NCI-H510A (cell line): ENCODE results near the gene TMEM240.
"Not testable (repeated sequence)": the region's sequence is repeated elsewhere in the genome, so short reads cannot be mapped to it uniquely, and the experiment has no call there.

Source experiments
- DNase-seq: peaks from one replicate; lab custom pipeline; 2025; lab: John Stamatoyannopoulos, UW

The TMEM240 gene

GRCh38 chr1:1540818-1541628, 599 bp upstream of the TMEM240 start:
- DNase-seq = no peak

DNA sequence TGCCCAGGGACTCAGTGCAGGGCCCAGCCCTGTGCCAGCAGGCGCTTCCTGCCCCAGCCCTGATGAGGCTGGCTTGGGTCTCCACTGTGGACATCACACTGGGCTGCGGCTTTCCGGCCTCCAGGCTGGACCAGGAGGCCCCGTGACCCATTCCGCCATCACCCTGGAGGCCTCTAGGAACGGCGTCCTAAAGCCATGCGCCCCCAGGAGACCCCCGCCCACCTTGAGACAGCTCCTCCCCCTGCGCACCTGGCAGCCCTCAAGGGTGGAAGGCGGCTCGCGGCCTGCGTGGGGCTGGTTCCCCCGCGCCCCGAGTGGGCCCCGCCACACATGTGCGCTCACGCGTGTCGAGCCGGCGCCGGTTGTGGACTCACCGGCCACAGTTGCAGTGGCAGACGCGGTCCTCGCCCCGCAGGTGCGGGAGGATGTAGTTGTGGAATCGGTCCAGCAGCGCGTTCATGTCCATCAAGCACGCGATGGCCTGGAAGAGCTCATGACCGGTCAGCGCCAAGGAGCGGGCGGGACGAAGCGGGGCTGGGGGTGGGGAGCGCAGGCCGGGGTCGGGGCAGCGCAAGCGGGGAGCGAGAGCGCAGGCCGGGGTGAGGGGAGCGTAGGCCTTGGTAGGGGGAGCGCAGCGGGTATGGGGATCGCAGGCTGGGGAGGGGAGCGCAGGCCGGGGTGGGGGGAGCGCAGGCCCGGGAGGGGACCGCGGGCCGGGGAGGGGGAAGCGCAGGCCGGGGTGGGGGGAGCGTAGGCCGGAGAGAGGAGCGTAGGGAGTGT, 924 bp downstream of the TMEM240 start:
- peak; percentile 64 for DNase-seq

DNA sequence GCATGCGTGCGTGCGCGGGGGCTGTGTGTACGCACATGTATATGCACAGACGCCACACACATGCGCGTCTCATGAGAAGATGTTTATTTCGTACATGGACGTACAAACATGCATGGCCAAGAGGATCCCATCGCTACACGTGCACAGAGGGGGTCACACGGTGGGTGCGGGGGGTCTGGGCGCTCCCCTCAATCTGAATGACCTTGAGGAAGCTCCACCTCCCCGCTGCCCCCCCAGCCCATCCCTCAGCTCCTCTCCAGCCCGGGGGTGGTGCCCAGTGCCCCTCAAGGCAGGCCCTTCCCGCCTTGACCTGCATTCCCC, 1.5 kb downstream of the TMEM240 start:
- DNase-seq = no peak

DNA sequence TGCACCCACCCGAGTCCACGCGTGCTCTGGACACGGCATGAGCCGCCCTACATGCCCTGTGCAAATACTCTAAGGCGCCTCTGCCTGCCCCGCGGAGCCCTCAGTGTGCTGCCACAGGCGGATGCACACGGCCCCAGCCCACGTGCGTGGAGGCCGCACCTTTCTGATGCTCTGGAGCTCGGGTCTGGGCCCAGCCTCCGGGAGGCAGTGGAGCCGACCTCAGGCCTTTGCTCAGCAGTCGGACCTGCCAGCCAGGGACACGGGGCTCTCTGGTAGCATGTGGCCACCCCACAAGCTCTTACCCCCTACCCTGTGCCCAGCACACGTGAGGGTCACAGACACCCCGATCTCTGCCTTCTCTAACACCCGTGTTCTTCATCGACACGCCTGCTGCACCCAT, 2.1 kb downstream of the TMEM240 start:
- DNase-seq = no peak

- no peak for DNase-seq
Measured at GRCh38 chr1:1537626-1538250, 2.7 kb downstream of the TMEM240 start.

DNA sequence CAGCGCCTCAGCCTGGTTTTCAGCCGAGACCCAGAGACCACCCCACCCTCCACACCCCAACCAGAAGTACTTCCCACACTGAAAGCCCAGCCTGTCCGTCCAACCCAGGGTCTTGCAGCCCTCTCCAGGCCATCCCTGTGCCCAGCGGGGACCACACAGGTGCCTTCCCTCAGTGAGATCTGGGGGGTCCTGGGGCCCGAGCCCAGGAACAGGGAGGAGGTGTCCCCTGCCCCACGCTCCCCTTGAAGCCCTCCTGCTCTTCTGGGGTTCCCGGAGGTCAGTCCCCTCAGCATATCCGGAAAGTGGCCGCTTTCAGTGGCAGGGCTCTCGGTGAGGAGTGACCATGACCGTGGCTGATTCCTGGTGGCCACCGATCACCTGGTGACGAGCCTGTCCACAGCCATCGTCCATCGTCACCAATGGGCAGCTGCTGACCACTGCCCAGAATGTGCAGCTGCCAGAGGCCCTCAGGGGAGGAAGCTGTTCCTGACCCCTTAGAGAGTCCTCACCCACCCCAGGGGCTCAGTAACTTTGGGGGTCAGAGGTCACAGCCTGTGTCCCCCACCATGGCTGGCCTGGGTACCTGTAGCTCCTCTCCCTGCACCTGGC, 3.4 kb downstream of the TMEM240 start:
- DNase-seq = no peak

- DNase-seq = no peak
Measured at GRCh38 chr1:1536019-1536937, 4.1 kb downstream of the TMEM240 start.

- DNase-seq = no peak
Measured at GRCh38 chr1:1535201-1536018, 5.0 kb downstream of the TMEM240 start.

DNA sequence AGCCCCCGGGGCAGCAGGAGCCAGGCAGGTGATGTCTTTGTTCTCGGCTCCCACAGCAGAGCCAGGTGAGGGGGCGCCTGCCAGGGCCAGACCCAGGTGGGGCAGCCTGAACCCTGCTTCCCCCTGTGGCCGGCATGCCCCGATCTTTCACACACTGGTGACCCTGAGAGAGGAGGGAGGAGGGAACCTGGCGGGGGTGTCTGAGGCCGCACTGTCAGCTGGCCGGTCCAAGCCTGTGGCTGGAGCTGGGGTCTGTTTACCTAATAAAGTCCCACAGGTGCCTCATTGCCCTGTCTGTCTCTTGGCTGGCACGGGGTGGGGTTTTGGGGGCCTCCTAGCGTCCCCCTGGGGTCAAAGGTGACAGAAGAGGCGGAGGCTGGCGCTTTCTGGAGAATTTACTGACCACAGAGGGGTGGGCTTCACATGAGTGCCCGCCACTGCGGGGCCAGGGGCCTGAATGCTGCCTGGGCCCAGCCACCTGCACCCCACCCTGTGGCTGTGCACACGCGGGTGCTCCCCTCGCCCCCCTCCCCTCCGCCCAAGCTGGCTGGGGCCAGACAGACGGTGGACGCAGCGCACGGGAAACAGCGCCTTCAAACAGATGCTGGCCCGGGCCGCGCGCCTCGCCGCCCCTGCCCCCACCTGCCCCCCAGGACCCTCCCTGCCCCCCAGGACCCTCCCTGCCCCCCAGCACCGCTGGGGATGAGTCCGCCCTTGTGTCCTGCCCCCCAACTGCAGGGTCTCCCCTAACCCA, 5.8 kb downstream of the TMEM240 start:
- DNase-seq = no peak

DNA sequence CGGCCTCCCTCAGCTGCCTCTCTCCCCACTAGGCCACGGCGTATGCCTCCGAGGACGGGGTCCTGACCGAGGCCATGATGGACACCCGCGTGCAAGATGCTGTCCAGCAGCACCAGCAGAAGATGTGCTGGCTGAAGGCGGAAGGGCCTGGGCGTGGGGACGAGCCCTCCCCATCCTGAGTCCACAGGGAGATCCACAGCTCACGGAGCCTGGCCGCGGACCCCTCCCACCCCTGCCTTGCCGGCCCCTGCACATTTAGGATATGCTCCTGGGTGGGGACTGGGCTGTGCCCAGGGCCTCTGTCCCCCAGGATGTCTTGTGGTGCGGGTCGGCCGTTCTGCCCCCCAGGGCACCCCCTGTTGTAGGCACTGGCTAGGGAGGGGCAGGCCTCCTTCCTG, 6.5 kb downstream of the TMEM240 start:
- not testable (repeated sequence) for DNase-seq

- DNase-seq = not testable (repeated sequence)
Measured at GRCh38 chr1:1533176-1533893, 7.1 kb downstream of the TMEM240 start.

DNA sequence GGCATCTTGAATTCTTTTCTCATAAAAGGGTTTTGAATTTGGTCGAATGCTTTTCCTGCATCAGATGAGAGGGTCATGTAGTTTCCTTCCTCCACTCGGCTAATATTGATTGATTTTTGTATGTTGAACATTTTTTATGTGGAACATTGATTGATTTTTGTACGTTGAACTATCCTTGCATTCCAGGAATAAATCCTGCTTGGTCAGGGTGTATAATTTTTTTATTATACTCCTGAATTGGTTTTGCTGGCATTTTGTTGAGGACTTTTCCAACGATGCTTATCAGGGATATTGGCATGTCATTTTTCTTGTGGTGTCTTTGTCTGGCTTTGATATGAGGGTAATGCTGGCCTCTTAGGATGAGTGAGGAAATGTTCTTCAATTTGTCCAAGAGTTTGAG, 8.5 kb downstream of the TMEM240 start:
- DNase-seq = no peak

- no peak for DNase-seq
Measured at GRCh38 chr1:1529936-1530335, 10.5 kb downstream of the TMEM240 start.

- no peak for DNase-seq
Measured at GRCh38 chr1:1529321-1529720, 11.1 kb downstream of the TMEM240 start.

- DNase-seq = no peak
Measured at GRCh38 chr1:1528301-1529267, 11.8 kb downstream of the TMEM240 start.

GRCh38 chr1:1527092-1527816, 13.2 kb downstream of the TMEM240 start:
- no peak for DNase-seq

GRCh38 chr1:1526476-1526875, 13.9 kb downstream of the TMEM240 start:
- not testable (repeated sequence) for DNase-seq
